HPDE6-E6E7 (cell line): ENCODE data around the gene BICRA.
"Not testable (repeated sequence)": the region's sequence is repeated elsewhere in the genome, so short reads cannot be mapped to it uniquely, and the experiment has no call there.

ENCODE experiments used
- DNase-seq: peaks from one replicate; pipeline ENCODE4 v3.0.0; 2011; ENCODE audit warnings: missing footprints; ENCODE audit errors: extremely low spot score

BICRA gene

DNA sequence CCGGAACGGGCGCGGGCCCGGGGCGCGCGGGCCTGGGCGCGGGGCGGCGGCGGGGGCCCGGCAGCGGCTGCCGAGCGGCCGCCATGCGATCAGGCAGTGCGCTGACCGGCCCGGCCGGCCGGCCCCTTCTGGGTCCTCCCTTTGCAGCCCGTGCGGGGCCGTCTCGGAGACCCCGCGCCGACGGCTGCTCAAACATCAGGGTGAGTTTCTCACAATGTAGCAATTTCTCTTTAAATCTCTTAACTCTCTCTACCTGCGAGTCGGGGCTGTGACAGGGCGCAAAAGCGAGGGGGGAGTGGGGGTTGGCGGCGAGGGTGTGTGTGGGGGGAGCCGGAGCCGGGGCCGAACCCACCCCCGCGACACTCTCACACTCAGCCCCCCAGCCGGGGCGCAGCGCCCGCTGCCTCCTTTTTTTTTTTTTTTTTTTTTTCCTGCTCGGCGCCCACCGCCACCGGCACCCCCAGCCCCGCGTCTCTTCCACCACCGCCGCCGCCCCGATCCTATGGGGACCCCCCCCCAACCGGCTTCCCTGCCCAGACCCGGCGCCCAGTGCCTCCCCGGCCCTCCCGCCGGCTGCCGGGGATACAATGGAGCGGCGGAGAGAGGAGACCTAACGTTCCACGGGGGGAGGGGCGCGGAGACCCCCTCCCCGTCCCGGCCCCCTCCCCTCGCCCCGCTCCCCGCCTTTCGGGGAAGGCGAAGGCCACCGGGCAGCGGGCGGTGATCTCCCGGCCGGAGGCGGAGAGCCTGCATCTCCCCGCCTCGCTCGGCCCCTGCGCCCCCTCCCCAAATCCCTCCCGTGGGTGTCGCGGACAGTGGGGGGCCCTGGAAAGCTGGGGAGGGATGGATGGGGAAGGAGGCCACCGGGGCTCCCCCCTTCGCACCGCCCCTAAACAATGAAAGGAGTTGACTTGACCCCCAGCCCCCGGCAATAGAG lies at the start of gene BICRA:
TSS of gene BICRA (plus strand) at position 166 of the 937 bp plus-strand sequence. CDS start 64,441 bp downstream, outside the sequence.
- peak; percentile 76 for DNase-seq

DNA sequence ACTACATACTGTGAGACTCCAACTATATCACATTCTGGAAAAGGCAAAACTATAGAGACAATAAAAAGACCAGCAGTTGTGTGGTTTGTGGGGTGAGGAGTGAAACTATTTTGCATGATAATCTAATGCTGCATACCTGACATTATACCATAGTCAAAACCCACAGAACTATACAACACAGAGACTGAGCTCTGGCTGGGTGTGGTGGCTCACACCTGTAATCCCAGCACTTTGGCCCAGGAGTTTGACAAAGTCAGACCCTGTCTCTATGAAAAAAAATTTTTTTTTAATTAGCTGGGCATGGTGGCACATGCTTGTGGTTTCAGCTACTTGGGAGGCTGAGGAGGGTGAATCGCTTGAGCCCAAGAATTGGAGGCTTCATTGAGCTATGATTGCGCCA lies 47.9 kb upstream of the BICRA start:
- no peak for DNase-seq

DNA sequence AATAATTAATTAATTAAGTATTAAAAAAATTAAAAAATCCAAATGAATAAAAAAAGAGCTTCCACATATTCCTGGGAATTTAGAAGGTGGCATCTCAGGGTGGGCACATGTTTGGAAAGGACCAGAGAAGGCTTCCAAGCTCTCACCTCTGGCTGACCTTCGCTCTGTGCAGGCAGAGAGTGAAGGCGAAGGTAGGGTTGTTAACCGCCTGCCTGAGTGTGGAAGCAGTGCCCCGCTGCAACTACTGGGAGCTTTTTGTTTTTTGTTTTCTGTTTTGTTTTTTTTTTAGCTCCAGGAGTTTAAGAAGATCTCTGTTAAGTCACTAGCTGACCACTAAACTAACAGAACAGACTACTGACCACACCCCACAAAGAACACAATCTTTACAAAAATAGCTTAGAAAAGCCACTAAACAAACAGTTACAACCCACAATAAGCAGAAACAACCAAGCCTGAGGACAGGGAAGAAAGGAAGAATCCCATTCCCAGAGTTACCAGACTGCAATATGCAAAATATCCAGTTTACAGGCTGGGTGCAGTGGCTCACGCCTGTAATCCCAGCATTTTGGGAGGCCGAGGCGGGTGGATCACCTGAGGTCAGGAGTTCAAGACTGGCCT lies 47.4 kb upstream of the BICRA start:
- no peak for DNase-seq

DNA sequence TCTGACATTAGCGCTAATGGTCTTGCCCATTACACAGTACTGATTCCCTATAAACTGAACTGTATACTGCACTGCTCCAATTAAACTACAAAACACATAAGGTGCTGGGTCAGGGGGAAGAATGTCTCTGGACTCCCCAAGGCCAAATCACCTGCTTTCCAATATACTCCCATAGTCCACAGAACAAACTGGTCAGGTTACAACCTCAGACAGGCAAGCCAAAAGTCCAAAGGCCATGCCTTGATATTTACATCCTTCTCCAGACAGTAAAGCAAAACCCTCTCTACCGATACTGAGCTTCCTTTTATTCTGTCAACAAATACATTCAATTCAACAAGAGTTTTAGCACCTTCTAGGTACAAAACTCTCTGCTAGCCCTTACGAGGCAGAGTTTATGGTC lies 44.9 kb upstream of the BICRA start:
- no peak for DNase-seq

DNA sequence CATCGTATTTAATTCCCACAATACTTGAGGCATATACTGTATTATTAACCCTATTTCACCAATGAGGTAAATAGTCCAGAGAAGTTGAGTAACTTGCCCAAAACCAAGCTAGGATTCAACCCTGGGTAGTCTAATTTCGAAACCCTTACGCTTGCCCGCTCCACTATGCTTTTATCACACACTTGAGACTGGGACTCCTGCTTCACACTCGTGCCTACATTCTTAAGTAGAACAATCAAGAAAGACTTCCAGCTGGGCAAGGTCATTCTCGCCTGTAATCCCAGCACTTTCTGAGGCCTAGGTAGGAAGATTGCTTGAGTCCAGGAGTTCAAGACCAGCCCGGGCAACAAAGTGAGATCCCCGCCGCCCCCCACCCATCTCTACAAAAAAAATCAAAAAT lies 39.6 kb upstream of the BICRA start:
- DNase-seq: no peak

DNA sequence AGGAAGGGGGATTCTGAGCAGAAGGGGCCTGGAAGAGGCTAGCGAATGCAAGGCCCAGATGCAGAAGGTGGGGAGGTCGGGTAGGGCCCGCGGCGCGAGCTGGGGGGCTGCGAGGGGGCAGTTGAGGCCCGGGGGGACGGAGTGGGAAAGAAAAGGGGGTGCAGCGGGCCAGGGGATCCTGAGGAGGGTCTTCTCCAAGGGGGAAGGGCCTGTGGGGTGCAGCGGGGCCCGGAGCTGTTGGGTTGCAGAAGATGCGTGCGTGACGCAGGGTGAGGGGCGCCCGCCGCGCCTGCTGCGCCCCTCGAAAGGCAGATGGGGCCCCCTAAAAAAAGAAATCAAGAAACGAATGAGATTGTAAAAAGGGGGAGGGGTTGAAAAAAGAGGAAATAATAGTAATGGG lies 36.3 kb upstream of the BICRA start:
- DNase-seq: no peak

DNA sequence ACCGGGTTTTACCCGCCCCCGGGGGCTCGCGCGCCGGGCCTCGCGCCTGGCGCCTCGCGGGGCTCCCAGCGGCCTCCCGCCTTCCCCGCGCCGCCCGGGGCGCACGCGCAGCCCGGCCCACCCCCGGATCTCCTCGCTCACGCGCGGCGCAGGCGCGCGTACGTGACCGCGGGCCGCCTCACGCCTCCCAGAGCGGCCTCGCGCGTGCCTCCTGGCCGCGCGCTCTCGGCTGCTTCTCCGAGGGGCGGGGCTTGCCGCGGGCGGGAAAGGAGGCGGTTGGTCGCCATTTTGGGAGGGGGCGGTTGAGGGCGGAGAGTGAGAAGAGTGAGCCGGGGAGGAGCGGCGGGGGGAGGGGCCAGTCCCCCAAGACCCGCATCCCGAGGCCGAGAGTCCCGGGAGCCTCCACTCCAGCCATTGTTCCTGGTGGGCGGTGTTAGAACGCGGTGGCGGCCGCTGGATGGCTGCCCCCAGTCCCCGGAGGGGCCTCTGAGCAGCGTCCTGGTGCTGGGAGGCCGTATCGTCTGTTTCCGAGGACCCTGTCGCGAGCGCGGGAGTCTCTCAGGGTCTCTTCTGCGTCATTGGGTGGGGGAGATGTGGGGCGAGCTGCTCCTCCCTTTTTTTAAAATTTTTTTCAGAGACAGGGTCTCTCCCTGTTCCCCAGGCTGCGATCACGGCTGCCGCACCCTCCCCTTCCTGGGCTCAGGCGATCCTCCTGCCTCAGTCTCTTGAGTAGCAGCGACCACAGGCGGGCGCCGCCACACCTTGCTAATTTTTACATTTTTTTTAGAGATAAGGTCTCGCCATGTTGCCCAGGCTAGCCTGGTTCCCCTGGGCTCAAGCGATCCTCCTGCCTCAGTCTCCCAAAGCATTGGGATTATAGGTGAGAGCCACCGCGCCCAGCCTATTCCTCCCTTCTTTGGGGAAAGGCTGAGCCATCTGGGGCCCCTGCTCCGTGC lies 35.6 kb upstream of the BICRA start, which contains the start of gene ZNF541:
TSS of gene ZNF541 (minus strand) at position 78 of the 956 bp plus-strand sequence. CDS start 17,292 bp downstream, outside the sequence.
- peak; percentile 61 for DNase-seq

DNA sequence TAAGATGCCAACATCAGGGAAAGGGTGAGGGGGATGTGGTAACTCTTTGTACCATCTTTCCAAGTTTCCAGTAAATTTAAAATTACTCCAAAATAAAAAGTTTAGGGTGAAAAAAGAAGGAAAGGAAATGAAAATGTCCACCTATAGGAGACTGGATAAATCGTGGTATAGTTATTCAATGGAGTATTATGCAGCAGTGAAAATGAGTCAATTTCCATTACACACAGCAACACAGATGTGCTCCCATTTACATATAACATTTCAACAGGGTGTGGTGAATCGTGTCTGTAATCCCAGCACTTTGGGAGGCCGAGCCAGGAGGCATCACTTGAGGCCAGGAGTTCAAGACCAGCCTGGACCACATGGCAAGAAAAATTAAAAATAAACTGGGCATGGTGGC lies 28.5 kb upstream of the BICRA start:
- no peak for DNase-seq

DNA sequence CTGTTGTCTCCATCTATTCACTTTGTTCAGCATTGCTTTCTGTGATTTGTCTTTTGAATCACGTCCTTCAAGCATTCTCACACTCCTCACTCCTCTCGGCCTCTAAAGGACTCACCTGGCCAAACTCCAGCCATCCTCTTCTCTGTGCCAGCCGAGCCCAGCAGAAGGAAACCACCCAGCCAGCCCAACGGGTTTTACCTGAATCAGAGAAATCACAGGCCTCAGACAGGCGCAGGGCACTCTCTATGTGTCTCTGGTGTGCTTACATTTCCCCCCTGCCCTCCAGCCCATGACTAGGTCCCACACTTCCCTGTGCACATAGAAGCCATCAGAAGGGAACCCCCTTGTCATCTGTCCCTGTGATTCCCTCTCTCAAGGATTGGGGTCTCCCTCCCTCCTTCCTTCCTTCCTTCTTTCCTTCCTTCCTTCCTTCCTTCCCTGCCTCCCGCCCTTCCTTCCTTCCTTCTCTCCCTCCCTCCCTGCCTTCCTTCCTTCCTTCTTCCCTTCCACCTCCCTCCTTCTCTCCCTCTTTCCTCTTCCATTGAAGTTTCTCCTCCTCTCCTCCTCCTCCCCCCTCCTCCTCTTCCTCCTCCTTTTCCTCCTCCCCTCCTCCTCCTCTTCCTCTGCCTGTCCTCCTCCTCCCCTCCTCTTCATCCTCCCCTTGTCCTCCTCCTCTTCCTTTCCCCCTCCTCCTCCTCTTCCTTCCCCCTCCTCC lies 27.2 kb upstream of the BICRA start:
- DNase-seq: peak; percentile 82

DNA sequence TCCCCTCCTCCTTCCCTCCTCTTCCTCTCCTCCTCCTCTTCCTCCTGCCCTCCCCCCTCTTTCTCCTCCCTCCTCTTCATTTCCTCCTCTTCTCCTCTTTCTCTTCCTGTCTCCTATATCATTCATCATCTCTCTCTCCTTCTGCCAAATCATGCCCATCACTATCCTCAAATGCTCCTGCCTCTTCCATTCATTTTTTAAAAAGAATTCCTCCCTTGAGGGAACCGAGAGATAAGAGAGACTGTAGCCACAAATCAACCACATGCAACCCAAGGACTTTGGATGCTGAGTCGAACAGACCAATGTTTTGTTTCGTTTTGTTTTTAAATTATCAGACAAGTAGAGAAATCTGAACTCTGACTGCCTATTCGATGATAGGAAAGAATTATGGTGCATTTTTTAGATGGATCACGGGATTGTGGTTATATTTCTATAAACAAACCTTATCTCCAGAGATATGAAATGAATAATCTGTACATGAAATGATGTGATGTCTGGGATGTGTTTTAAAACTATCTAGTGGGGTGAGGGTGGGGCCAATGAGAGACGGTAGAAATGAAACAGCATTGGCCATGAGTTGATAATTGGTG lies 26.5 kb upstream of the BICRA start:
- no peak for DNase-seq

DNA sequence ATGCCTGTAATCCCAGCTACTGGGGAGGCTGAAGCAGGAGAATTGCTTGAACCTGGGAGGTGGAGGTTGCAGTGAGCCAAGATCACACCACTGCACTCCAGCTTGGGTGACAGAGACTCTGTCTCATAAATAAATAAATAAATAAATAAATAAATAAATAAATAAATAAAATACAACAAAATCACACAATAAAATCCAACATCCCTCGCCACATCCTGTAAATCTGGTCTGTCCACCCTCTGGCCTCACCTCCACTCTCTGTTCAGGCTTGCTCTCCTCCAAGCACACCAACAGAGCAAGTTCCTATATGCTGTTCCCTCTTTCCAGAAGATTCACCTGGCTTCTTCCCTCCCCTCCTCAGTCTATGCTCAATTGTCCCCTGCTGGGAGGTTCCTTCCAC lies 25.8 kb upstream of the BICRA start:
- peak; percentile 49 for DNase-seq

DNA sequence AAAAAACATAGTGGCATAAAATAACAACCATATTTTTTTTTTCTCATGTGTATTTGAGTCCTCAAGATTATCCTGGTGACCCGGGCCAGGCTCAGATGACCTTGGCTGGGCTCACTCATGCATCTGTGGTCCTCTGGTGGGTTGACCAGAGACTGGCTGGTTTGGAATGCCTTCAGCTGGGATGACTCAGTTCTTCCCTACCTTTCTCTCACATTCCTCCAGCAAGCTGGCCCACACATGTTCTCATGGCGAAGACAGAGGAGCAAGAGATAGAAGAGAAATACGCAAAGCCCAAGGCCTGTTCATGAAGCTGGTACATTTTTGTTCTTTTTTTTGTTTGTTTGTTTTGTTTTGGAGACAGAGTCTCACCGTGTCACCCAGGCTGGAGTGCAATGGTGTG lies 21.6 kb upstream of the BICRA start:
- no peak for DNase-seq

DNA sequence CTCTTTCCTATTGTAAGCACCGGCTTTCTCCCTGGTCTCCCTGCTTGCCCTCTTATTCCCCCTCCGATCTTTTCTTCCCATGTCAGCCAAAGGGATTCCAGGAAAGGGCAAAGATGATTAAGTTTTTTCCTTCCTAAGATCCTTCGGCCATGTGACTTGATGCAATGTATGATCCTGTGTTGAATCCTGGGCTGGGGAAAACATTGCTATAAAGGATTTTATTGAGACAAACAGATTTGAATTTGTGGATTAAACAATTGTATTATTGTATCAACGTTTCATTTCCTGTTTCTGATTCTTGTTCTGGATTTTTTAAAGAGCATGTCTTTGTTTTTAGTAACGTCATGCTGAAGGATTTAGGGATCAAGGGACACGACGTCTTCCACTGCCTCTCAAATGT lies 19.1 kb upstream of the BICRA start:
- no peak for DNase-seq

DNA sequence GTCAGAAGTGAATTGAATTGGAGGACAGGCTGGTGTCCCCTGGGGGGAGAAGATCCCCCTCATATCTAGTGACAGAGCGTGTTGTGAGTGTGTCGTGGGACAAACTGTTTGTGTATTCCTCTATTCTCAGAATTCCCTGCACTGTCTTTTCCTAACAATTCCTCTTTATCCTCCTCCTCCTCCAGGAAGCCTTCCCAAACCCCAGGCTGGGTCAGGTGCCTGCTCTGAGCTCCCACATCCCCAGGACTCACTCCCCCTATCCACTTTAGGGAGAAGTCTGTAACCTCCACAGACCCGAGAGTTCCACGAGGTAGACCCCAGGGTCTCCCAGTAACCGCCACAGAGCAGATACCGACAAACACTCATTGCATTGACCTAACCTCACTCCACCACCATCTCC lies 15.1 kb upstream of the BICRA start:
- no peak for DNase-seq

DNA sequence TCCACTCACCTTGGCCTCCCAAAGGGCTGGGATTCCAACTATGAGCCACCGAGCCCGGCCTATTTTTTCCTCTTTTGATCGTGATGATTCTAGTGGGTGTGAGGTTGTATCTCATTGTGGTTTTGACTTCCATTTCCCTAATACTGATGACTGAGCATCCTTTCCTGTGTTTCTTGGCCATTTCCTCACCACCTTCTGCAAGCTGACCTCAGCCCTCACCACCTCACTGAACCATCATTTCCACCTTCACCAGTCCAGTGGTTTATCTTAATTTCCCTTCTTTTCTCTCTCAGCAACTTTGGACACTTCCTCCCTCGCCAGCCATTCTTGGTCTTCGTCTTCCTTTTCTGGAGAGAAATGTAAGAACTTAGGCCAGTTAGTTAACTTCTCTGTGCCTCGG lies 13.0 kb upstream of the BICRA start:
- no peak for DNase-seq

DNA sequence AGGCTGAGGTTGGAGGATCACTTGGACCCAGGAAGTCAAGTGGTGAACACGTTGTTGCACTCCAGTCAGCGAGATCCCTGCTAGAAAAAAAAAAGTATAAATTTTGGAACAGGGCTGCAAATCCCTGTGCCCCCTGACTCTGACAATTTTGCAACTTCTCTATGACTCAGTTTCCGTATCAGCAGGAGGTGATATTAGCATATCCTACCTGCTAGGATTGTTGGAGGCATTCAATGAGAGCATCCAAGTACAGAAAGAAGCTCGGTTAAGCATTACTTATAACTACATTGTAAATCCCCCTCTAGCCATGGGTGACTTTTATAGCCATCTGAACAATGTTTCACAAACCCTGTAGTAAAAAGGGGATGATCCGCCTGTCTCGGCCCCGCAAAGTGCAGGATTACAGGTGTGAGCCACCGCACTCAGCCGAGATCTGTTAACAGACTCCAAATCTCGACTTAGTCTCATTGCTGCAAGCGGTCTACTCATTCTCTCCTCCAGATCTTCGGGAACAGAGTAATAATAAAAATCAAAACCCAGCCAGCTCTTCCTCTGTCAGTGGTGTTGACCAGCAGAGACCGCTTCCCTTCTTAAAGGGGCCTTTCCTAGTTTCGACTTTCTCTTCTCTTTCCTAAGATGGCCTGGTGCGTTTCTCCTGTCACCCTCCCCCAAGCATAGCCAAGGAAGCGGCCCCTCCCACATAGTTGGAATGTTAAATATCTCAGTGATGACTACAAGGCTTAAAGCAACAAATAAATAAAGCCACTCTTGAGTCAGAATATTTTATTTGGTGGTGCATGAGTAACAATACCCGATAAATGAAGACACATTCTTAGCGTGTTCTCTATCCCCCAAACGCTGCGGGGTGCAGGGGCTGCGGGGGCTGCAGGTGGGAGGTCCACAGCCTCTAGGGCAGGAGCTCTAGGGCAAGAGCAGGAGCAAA lies 10.3 kb upstream of the BICRA start:
- DNase-seq: peak; percentile 91

DNA sequence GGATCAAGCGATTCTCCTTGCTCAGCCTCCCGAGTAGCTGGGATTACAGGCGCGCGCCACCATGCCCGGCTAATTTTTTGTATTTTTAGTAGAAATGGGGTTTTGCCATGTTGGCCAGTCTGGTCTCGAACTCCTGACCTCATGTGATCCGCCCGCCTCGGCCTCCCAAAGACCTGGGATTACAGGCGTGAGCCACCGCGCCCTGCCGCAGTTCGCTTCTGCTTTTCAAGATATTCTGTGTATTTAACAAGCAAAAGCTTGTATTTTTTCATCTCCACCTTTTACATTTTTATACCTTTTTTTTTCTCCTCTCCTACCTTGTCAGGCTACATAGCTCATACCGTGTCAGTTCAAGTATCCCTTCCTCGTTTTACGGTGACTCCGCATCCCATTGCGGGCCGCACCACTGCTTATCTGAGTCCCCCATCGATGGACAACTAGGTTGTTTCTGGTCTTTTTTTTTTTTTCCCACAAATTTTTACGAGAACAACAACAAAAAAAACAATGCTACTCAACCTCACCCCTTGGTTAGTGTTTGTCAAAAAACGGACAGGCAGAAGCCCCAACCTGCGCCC lies 9.2 kb upstream of the BICRA start:
- DNase-seq: not testable (repeated sequence)

DNA sequence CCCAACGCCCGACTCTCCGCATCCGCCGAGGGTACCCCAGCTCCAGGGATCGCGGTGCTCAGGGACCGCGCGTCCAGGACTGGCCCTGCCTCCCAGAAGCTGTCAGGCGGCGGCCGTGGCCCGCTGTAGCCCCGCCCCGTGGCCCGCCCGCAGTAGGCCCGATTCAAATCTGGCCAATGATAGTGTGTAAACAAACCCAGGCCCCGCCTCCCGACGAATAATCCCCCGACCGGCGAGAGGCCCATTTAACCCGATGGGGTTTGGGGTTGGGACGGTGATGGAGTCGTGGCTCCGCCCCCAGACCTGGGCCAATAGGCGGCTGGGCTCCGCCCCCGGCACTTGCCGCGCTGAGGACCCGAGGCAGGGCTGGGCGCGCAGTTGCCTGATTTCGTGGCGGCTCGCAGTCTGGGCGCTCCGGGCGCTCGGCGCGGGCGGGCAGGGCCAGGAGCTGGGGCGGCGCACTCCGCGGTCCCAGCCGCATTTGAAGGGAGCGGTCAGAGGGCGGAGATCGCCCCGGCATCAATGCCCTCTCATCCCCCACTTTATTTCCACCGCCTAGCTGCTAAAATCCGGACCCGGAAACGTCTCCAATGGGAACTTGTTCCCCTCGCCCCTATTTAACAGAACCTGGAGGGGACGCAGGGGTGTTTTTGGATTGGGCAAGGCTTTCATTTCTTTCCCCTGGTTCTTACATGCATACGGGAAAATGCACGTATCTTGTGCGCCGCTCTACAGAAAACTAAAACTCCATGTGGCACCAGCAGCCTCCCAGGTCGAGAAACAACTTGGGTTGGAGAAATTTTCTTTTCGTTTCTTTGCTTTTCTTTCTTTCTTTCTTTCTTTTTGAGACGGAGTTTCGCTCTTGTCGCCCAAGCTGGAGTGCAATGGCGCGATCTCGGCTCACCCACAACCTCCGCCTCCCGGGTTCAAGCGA lies 8.4 kb upstream of the BICRA start:
- DNase-seq: peak; percentile 98
